ENCODE results near the gene KIF16B.

DNA sequence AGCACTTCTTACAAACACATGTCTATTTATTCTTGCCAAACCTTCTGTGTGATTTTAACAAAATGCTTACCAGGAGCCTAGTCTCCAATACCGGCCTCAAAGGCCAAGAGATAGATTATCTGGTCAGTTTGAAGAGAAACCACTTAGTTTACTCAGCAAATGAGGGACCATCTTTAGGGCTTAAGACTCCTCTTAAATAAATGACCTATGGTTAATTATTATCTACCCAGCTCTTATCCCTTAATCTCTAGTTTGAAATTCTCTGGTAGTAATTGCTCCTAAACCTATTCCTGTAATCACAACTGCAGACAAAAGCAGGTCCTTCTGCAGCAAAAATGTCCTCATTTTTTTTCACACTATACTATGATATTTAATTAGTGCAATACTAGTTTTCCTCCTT, 301.8 kb downstream of the KIF16B start:
- TF ChIP-seq CHD2 (IDR thresholded peaks at IDR 0.05; ENCODE audit: low read length), result no peak
- TF ChIP-seq RFX5 (IDR thresholded peaks at IDR 0.05; ENCODE audit: borderline replicate concordance, low read depth, low read length), result no peak
- TF ChIP-seq, protein P1, sequence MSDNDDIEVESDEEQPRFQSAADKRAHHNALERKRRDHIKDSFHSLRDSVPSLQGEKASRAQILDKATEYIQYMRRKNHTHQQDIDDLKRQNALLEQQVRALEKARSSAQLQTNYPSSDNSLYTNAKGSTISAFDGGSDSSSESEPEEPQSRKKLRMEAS (IDR thresholded peaks at IDR 0.05), result no peak
- TF ChIP-seq KDM4A (IDR thresholded peaks at IDR 0.05; ENCODE audit: low read depth, low read length, severe bottlenecking), result no peak
- TF ChIP-seq EP300 (IDR thresholded peaks at IDR 0.05; ENCODE audit: borderline replicate concordance in 1 of 2, low read depth in 2 of 2, low read length in 2 of 2), result no peak

Data from H1 (cell line).